SK-N-MC (cell line): Measurements from ENCODE around the gene SPATA17.

Source experiments
- DNase-seq: peaks from one replicate; pipeline ENCODE4 v3.0.0-alpha.2; 2011; ENCODE audit warnings: low read depth, low spot score
- H3K27ac ChIP-seq: fragments of 200-600 bp; sonication (generic); 2 replicates; pipeline ENCODE4 v1.5.1; 2016; ENCODE audit warnings: mixed run types
- H3K36me3 ChIP-seq: fragments of 200-600 bp; sonication (generic); 2 replicates; pipeline ENCODE4 v1.6.1; 2017; ENCODE audit warnings: antibody characterized with exemption, low read length, mixed read lengths; ENCODE audit not compliant: insufficient read depth
- H3K4me3 ChIP-seq: fragments of 200-600 bp; sonication (generic); 2 replicates; pipeline ENCODE4 v1.5.1; 2016
- H3K9ac ChIP-seq: fragments of 200-600 bp; sonication (generic); 2 replicates; pipeline ENCODE4 v1.8.0; 2017; ENCODE audit warnings: mixed run types, mixed read lengths; ENCODE audit not compliant: insufficient read length
- H3K9me3 ChIP-seq: fragments of 200-600 bp; sonication (generic); 2 replicates; pipeline ENCODE4 v1.6.1; 2017; ENCODE audit warnings: low read depth, mild to moderate bottlenecking, antibody characterized with exemption, low read length, moderate library complexity, mixed read lengths
- EZH2 ChIP-seq: fragments of 200-600 bp; sonication (generic); IDR thresholded peaks from one replicate; pipeline ENCODE4 v1.6.1; 2017; ENCODE audit warnings: antibody characterized with exemption
- FOXP2 ChIP-seq: optimal IDR thresholded peaks from 2 replicates; pipeline ENCODE3; 2011; ENCODE audit warnings: mild to moderate bottlenecking, moderate library complexity; ENCODE audit not compliant: insufficient read depth; ENCODE audit errors: extremely low read length, control extremely low read depth
- POLR2AphosphoS5 ChIP-seq: IDR thresholded peaks from 2 replicates; pipeline ENCODE4 v1.6.1; 2012; ENCODE audit warnings: mild to moderate bottlenecking, low read depth, low read length, borderline replicate concordance

SPATA17 gene

DNA sequence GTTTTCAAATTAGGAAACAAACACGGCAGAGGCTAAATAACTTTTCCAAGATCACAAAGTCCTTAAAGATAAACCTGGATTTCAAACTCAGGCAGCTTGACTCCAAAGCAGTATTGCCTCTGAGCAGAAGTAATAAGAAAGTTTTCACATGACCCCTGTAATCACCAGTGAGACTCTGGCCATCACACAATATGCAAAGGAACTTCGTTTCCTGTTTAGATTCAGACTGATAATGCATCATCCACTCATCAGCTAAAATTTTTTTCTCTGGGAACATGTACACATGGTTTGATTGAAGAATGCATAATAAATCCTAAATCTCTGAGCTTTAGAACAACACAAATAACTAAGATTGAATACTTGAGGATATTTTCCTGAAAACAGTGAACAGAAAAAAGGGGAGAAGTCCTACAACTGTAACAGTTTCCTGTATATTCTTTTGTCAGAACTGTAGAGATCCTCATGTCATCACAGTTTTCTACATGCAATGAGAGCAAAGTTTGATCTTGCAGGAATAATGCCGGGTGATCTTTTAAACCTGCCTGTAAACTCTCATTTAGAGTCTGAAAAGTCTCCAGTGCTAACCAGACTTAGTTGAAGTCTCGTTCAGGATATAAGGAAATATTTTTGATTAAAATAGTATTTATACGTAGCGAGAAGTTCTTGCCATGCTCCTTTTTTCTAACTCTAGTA lies 225.3 kb downstream of the SPATA17 start:
- Histone ChIP-seq H3K9me3 (no peaks in the 10 kb centered on the region), H3K36me3 (no peaks in the 10 kb centered on the region), H3K9ac (no peak overlapping the region), H3K4me3 (no peak overlapping the region), H3K27ac (no peak overlapping the region)
- no peak for TF ChIP-seq FOXP2
- no peak for DNase-seq

DNA sequence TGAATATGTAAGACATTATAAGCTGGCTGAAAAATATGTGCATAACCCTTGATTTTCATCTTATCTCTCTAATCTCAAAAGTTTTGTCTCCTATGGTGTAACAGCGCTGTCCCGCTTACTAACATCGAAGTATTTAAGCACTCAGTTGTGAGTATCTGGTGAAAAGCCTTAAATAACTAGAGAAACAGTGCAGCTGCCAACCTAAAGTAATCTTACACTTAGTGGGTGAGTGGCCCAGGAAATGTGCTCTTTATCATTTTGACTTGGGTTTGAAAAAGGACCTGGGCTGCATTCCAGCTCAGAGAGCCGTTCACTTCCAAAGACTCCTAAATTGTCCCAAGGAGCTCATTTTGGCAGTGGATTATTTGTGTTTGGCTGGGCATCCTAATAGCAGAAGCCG lies 225.9 kb downstream of the SPATA17 start:
- TF ChIP-seq EZH2 (no peak), FOXP2 (no peak), POLR2AphosphoS5 (no peak)
- Histone ChIP-seq H3K27ac (no peak overlapping the region), H3K36me3 (no peaks in the 10 kb centered on the region), H3K9me3 (no peaks in the 10 kb centered on the region), H3K4me3 (no peak overlapping the region), H3K9ac (no peak overlapping the region)
- no peak for DNase-seq

DNA sequence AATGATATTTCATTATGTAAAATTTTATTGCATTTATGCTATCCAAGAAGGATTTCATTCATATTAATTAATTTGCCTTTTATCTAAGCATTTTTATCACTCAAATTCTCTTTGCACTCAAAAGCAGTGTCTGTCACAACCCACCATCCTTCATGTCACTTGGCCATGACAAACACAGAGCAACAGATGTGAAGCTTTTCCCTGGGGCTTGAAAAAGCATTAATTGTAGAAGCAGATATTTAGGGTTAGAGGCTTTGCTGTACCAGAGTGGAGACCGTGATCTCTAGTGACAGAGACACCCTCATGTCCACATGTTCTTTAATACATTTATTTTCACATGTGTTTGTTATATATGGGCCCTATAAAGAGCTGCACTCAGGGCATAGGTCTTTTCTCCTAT lies 230.5 kb downstream of the SPATA17 start:
- no peak overlapping the region for H3K27ac ChIP-seq
- DNase-seq = no peak
- no peaks in the 10 kb centered on the region for H3K9me3 ChIP-seq
- H3K36me3 ChIP-seq = no peaks in the 10 kb centered on the region
- no peak overlapping the region for H3K4me3 ChIP-seq
- TF ChIP-seq FOXP2 (no peak), EZH2 (no peak)
- no peak overlapping the region for H3K9ac ChIP-seq

DNA sequence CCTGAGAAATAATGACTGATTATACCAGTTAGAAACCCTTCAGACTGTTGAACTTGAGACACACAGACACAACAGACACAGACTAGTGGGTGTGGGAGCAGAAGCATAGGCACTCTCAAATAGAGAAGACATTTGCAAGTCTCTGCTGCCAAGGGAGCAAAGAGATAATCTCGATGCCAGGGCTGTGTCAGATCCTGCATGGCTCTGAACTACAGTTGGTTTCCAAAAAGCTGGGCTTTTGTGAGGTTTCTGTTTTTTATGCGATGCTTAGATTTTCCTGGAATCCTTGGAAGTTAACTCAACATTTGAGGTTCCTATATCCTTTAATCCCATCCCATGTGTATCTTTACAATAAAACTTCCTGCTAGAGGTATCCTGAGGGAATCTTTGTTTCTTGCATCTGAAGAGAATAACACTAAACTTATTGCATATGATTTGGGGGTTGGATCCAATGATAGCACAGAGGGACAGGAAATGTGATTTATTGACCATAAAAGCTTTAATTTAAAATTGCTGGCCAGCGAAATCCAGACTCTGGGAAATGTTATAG lies 236.4 kb downstream of the SPATA17 start:
- DNase-seq = no peak
- no peak overlapping the region for H3K9ac ChIP-seq
- no peak overlapping the region for H3K4me3 ChIP-seq
- no peaks in the 10 kb centered on the region for H3K36me3 ChIP-seq
- no peak overlapping the region for H3K27ac ChIP-seq
- no peaks in the 10 kb centered on the region for H3K9me3 ChIP-seq
- TF ChIP-seq EZH2 (no peak), FOXP2 (no peak), POLR2AphosphoS5 (no peak)

DNA sequence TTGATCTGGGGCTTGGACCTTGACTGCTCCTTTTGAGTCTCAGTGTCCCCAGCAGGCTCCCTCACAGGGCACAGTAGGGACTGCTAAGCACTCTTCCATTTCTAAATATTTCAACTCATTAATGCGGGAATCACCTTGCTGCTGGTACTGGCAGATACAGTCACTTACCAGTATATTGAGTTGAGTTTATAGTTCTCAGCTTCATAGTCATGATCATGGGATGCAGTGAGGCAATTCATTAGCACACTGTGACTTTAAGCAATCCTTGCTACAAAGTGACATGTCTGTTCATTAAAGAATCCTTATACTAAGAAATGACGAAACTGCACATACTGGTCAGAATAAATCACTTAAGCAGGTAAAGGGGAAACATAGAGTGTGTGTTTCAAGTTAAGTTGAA lies 240.8 kb downstream of the SPATA17 start:
- DNase-seq = no peak
- no peaks in the 10 kb centered on the region for H3K36me3 ChIP-seq
- no peaks in the 10 kb centered on the region for H3K9me3 ChIP-seq
- TF ChIP-seq POLR2AphosphoS5 (no peak), FOXP2 (no peak)
- no peak overlapping the region for H3K4me3 ChIP-seq
- no peak overlapping the region for H3K9ac ChIP-seq
- no peak overlapping the region for H3K27ac ChIP-seq

DNA sequence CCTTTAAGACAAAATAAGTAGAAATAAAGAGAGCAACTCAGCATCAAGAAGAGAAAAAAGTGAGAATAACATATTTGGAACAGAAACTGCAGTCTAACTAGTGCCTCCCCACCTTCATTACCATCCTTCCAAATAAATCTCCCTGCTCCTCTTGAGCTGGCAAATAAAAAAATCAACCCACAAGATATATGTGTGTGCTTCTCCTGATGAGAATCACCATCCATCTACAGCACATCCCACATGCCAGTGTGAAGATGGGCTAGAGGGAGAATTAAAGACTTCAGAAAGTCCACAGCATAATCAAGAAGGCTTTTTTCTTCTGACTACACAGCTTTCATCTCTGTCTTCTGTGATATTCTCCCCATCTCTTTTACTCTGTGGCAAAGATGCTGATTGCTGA lies 244.1 kb downstream of the SPATA17 start:
- H3K4me3 ChIP-seq = no peak overlapping the region
- H3K9ac ChIP-seq = no peak overlapping the region
- DNase-seq = no peak
- H3K9me3 ChIP-seq = no peaks in the 10 kb centered on the region
- no peak overlapping the region for H3K27ac ChIP-seq
- TF ChIP-seq POLR2AphosphoS5 = no peak
- TF ChIP-seq EZH2 = no peak
- no peak for TF ChIP-seq FOXP2
- H3K36me3 ChIP-seq = no peaks in the 10 kb centered on the region

DNA sequence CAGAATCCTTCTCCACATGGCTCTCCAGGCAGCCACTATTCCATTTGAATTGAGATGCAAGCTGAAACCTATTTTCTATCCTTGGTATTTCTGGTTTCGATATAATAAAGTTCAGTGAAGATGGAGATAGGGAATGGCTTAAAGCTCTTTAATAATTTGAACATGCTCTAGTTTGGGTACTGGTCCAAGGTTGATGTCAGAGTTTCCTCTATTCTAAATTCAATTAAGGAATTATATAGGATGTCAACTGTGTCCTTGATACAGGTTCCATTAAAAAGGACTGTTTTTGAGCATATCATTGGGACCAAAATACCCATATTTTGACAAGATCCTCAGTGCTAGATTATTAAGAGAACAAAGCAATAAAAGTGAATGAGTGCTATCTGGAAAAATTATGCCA lies 245.3 kb downstream of the SPATA17 start:
- TF ChIP-seq POLR2AphosphoS5 = no peak
- no peak for TF ChIP-seq FOXP2
- TF ChIP-seq EZH2 = no peak
- no peak overlapping the region for H3K27ac ChIP-seq

DNA sequence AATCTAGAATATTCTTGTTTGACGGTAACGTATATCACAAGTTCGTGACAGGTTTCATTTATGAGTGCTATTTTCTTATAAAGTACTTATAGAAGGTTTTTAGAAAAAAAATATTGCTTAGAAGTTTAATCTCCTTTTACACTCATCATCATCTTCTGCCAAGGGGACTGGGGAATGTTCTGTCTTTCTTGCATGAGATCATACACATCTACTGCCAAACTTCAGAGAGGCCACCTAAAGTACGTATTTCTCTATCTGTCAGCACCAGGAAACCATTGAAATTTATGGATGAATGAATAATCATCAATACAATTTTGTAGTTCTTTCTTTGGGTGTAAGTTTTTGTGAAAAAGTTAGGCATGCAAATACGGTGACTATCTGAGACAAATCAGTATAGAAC lies 245.8 kb downstream of the SPATA17 start:
- no peak overlapping the region for H3K4me3 ChIP-seq
- no peak overlapping the region for H3K27ac ChIP-seq
- no peak overlapping the region for H3K9ac ChIP-seq
- no peak for DNase-seq
- TF ChIP-seq FOXP2 (no peak), EZH2 (no peak), POLR2AphosphoS5 (no peak)
- no peaks in the 10 kb centered on the region for H3K36me3 ChIP-seq
- no peaks in the 10 kb centered on the region for H3K9me3 ChIP-seq

More for the DNA sequence above, 245.3 kb downstream of the SPATA17 start:
- no peak for DNase-seq
- H3K9ac ChIP-seq = no peak overlapping the region
- H3K9me3 ChIP-seq = no peaks in the 10 kb centered on the region
- no peak overlapping the region for H3K4me3 ChIP-seq
- H3K36me3 ChIP-seq = no peaks in the 10 kb centered on the region

DNA sequence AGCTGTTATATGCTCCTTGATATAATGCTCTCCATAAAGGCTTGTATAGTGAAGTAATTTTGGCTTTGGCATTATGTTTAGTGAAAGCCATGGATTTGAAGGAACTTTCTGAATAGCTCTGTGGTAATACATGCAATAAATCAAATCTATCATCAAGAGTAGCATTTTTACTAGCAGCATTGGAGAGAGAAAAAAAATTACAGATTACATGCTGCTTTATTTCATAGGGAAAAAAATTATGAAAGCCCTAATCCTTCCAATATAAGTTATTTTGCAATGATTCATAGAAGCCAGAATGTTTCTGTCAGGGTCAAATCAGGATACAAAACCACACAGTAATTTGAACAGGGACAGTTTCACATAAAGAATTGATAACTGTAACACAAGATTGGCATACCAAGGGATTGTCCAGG lies 250.0 kb downstream of the SPATA17 start:
- Histone ChIP-seq H3K9ac (no peak overlapping the region), H3K36me3 (no peaks in the 10 kb centered on the region), H3K9me3 (no peaks in the 10 kb centered on the region), H3K27ac (0 out of 2 replicates have a peak overlapping the region, but pooled peaks have one; percentile 5), H3K4me3 (0 out of 2 replicates have a peak overlapping the region, but pooled peaks have one; percentile 21)
- no peak for TF ChIP-seq POLR2AphosphoS5
- DNase-seq = no peak
